ENCODE data around the gene ZNF689.
A peak's percentile ranks its signal among the peaks of the same experiment; 100 is the strongest.

Gene ZNF689

DNA sequence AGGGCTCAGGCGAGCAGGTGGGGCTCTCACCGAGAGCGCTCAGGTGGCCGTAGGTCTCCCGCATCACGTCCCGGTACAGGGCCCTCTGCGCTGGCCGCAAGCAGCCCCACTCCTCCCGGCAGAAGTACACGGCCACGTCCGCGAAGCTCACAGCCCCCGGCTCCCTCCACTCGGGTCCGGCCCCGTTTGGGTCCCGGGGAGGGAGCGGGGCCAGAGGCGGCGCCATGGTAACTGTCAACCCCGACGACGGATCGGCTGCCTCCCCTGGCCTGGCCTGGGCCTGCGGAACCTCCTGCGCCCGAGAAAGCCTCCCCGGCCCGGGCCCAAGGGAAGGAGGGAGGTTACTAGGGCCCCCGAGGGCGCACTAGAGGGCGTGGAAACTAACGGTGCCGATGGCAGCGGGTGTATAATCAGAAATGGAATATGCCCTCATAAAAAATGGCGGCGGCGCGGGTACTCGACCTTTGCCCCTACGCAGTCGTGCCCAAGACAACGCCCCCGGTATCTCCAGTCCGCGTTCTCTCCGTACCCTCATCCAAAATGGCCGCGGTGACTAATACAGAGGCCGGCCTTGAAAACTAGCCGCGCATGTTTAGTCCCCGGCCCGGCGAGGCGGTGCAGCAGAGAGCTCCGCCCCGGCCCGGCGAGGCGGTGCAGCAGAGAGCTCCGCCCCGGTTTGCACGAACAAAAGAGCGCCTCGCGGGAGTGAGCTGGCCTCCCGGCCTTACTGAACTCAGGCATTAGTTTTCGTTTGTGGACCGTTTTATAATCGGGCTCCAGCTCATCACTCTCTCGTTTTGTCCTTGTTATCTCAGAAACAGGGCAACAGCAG lies 52.0 kb downstream of the ZNF689 start, which contains the start of gene ZNF764:
Gene ZNF764 (minus strand): TSS at position 418 of the 832 bp plus-strand sequence. CDS start 192 bp downstream, at position 226.
- Histone ChIP-seq H3K27ac (ENCODE audit: extremely low read depth, low read depth, low read length) (peak within 1 kb of the TSS; percentile 98), H3K9me3 (ENCODE audit: control insufficient read depth, insufficient read depth, low read depth, low read length) (no peaks in the 10 kb centered on the region), H3K4me1 (ENCODE audit: control insufficient read depth, insufficient read depth, low read length) (peaks cover 2% of the 10 kb centered on the region; the same call in 1 of the 2 replicates), H3K36me3 (ENCODE audit: control insufficient read depth in 2 of 2, insufficient read depth in 1 of 2, low read length in 2 of 2) (peaks cover 9 to 33% of the 10 kb centered on the region in 2 experiments; a peak in 2 of 3 replicates), H3K4me3 (ENCODE audit: low read depth, low read length) (peak within 1 kb of the TSS; percentile 88)
- ChIA-PET POLR2A (interaction anchor here (0.6 to 3.9 kb wide), 23 partner anchors 8 to 224 kb away, joined by 3 to 69 read pairs (median 7); partner anchors contain the start of genes DCTPP1, PRR14, ZNF688 and ZNF689), CTCF (interaction anchor here (0.6 to 2.0 kb wide), 12 partner anchors 10 to 135 kb away, joined by 3 to 6 read pairs (median 4); no protein-coding TSS in a partner anchor)
- TF ChIP-seq ZXDB (tag by site-specific recombination; IDR thresholded peaks at IDR 0.05): peak; percentile 93
- peak; percentile 95 for TF ChIP-seq ZNF777 (tag by site-specific recombination; IDR thresholded peaks at IDR 0.05; ENCODE audit: borderline replicate concordance)
- TF ChIP-seq, protein P1, sequence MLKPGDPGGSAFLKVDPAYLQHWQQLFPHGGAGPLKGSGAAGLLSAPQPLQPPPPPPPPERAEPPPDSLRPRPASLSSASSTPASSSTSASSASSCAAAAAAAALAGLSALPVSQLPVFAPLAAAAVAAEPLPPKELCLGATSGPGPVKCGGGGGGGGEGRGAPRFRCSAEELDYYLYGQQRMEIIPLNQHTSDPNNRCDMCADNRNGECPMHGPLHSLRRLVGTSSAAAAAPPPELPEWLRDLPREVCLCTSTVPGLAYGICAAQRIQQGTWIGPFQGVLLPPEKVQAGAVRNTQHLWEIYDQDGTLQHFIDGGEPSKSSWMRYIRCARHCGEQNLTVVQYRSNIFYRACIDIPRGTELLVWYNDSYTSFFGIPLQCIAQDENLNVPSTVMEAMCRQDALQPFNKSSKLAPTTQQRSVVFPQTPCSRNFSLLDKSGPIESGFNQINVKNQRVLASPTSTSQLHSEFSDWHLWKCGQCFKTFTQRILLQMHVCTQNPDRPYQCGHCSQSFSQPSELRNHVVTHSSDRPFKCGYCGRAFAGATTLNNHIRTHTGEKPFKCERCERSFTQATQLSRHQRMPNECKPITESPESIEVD (tag by site-specific recombination; IDR thresholded peaks at IDR 0.05): no peak
- TF ChIP-seq RBAK (tag by site-specific recombination; IDR thresholded peaks at IDR 0.05): no peak
- peak; percentile 95 for TF ChIP-seq OVOL3 (tag by site-specific recombination; IDR thresholded peaks at IDR 0.05)
- TF ChIP-seq ZNF311 (tag by site-specific recombination; IDR thresholded peaks at IDR 0.05; ENCODE audit: borderline replicate concordance): no peak
- peak; percentile 76 for TF ChIP-seq KLF1 (tag by site-specific recombination; IDR thresholded peaks at IDR 0.05)
- TF ChIP-seq, protein P2, sequence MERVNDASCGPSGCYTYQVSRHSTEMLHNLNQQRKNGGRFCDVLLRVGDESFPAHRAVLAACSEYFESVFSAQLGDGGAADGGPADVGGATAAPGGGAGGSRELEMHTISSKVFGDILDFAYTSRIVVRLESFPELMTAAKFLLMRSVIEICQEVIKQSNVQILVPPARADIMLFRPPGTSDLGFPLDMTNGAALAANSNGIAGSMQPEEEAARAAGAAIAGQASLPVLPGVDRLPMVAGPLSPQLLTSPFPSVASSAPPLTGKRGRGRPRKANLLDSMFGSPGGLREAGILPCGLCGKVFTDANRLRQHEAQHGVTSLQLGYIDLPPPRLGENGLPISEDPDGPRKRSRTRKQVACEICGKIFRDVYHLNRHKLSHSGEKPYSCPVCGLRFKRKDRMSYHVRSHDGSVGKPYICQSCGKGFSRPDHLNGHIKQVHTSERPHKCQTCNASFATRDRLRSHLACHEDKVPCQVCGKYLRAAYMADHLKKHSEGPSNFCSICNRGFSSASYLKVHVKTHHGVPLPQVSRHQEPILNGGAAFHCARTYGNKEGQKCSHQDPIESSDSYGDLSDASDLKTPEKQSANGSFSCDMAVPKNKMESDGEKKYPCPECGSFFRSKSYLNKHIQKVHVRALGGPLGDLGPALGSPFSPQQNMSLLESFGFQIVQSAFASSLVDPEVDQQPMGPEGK (tag by site-specific recombination; IDR thresholded peaks at IDR 0.05): peak; percentile 92
- TF ChIP-seq ZNF274 (IDR thresholded peaks at IDR 0.05; ENCODE audit: low read length): no peak
- TF ChIP-seq ZNF274 (tag by site-specific recombination; IDR thresholded peaks at IDR 0.05; ENCODE audit: borderline replicate concordance): no peak
- no peak for TF ChIP-seq HOXA7 (CRISPR knock-in tag; IDR thresholded peaks at IDR 0.05; ENCODE audit: borderline replicate concordance)
- peak; percentile 65; the same call in 1 of the 2 replicates for TF ChIP-seq ZNF394 (tag by site-specific recombination; IDR thresholded peaks at IDR 0.05; ENCODE audit: borderline replicate concordance)
- peak; percentile 75 for TF ChIP-seq ZNF2 (tag by site-specific recombination; IDR thresholded peaks at IDR 0.05)
- TF ChIP-seq ZNF629 (tag by site-specific recombination; IDR thresholded peaks at IDR 0.05): peak; percentile 82
- no peak for TF ChIP-seq ZNF19 (tag by site-specific recombination; IDR thresholded peaks at IDR 0.05; ENCODE audit: low read depth)
- no peak for TF ChIP-seq ZNF664 (tag by site-specific recombination; IDR thresholded peaks at IDR 0.05)
- peak; percentile 82 for TF ChIP-seq TRIM28 (IDR thresholded peaks at IDR 0.05; ENCODE audit: borderline replicate concordance, low read length)
- TF ChIP-seq ZNF366 (tag by site-specific recombination; conservative IDR thresholded peaks at IDR 0.05): peak; percentile 76
- no peak for TF ChIP-seq ZFP37 (tag by site-specific recombination; IDR thresholded peaks at IDR 0.05)
- peak; percentile 84 for TF ChIP-seq ZNF24 (tag by site-specific recombination; IDR thresholded peaks at IDR 0.05)
- TF ChIP-seq ZNF354C (tag by site-specific recombination; IDR thresholded peaks at IDR 0.05; ENCODE audit: borderline replicate concordance, low read depth): no peak
- TF ChIP-seq KLF7 (tag by site-specific recombination; IDR thresholded peaks at IDR 0.05; ENCODE audit: borderline replicate concordance): peak; percentile 88
- TF ChIP-seq SP3 (tag by site-specific recombination; IDR thresholded peaks at IDR 0.05): peak; percentile 99
- TF ChIP-seq, protein P3, sequence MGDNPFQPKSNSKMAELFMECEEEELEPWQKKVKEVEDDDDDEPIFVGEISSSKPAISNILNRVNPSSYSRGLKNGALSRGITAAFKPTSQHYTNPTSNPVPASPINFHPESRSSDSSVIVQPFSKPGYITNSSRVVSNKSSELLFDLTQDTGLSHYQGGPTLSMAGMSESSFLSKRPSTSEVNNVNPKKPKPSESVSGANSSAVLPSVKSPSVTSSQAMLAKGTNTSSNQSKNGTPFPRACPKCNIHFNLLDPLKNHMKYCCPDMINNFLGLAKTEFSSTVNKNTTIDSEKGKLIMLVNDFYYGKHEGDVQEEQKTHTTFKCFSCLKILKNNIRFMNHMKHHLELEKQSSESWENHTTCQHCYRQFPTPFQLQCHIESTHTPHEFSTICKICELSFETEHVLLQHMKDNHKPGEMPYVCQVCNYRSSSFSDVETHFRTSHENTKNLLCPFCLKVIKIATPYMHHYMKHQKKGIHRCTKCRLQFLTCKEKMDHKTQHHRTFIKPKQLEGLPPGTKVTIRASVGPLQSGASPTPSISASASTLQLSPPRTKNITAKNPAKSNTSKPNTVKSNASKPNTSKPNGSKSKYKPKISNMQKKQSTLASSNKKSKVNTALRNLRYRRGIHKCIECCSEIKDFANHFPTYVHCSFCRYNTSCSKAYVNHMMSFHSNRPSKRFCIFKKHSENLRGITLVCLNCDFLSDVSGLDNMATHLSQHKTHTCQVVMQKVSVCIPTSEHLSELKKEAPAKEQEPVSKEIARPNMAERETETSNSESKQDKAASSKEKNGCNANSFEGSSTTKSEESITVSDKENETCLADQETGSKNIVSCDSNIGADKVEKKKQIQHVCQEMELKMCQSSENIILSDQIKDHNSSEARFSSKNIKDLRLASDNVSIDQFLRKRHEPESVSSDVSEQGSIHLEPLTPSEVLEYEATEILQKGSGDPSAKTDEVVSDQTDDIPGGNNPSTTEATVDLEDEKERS (tag by site-specific recombination; IDR thresholded peaks at IDR 0.05): no peak
- no peak for TF ChIP-seq ZNF221 (tag by site-specific recombination; IDR thresholded peaks at IDR 0.05; ENCODE audit: borderline replicate concordance)
- TF ChIP-seq, protein P4, sequence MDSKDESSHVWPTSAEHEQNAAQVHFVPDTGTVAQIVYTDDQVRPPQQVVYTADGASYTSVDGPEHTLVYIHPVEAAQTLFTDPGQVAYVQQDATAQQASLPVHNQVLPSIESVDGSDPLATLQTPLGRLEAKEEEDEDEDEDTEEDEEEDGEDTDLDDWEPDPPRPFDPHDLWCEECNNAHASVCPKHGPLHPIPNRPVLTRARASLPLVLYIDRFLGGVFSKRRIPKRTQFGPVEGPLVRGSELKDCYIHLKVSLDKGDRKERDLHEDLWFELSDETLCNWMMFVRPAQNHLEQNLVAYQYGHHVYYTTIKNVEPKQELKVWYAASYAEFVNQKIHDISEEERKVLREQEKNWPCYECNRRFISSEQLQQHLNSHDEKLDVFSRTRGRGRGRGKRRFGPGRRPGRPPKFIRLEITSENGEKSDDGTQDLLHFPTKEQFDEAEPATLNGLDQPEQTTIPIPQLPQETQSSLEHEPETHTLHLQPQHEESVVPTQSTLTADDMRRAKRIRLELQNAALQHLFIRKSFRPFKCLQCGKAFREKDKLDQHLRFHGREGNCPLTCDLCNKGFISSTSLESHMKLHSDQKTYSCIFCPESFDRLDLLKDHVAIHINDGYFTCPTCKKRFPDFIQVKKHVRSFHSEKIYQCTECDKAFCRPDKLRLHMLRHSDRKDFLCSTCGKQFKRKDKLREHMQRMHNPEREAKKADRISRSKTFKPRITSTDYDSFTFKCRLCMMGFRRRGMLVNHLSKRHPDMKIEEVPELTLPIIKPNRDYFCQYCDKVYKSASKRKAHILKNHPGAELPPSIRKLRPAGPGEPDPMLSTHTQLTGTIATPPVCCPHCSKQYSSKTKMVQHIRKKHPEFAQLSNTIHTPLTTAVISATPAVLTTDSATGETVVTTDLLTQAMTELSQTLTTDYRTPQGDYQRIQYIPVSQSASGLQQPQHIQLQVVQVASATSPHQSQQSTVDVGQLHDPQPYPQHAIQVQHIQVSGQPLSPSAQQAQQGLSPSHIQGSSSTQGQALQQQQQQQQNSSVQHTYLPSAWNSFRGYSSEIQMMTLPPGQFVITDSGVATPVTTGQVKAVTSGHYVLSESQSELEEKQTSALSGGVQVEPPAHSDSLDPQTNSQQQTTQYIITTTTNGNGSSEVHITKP (tag by site-specific recombination; IDR thresholded peaks at IDR 0.05): peak; percentile 79; the same call in 1 of the 2 replicates
- TF ChIP-seq ZBTB20 (tag by site-specific recombination; IDR thresholded peaks at IDR 0.05): peak; percentile 99

Measured in HEK293 (cell line).